Tibial nerve (tissue), 4 donors: ENCODE data around the gene NTRK2. TPM values are rescaled to one million over a fixed set of nuclear protein-coding genes. Genes with fewer than 3 reads are reported as not detected.
"Not testable (repeated sequence)": the region's sequence is repeated elsewhere in the genome, so short reads cannot be mapped to it uniquely, and the experiment has no call there.

Source experiments
- DNase-seq, 2 donors: peaks; one replicate each; pipeline ENCODE4 v3.0.0-alpha.2; 2019; ENCODE audit warnings: low spot score in 2 of 2
- H3K27ac ChIP-seq, 4 donors: fragments of 200-600 bp; sonication (generic) in 3 of 4; one replicate each; pipeline ENCODE4 v1.5.1; 2017 to 2019; ENCODE audit warnings: mild to moderate bottlenecking in 1 of 4
- H3K27me3 ChIP-seq, 2 donors: fragments of 200-600 bp; sonication (generic) in 1 of 2; one replicate each; pipeline versions ENCODE4 v1.5.1 to v1.6.0; 2017 to 2019
- H3K36me3 ChIP-seq, 3 donors: fragments of 200-600 bp; sonication (generic); one replicate each; pipeline ENCODE4 v1.5.1; 2018 to 2019
- H3K4me1 ChIP-seq, 4 donors: fragments of 200-600 bp; sonication (generic) in 3 of 4; one replicate each; pipeline ENCODE4 v1.5.1; 2017 to 2019
- H3K4me3 ChIP-seq, 4 donors: fragments of 200-600 bp; sonication (generic) in 3 of 4; one replicate each; pipeline ENCODE4 v1.5.1; 2017 to 2019; ENCODE audit warnings: mild to moderate bottlenecking in 1 of 4, moderate library complexity in 1 of 4
- H3K9me3 ChIP-seq, 4 donors: fragments of 200-600 bp; sonication (generic) in 3 of 4; one replicate each; pipeline ENCODE4 v1.5.1; 2017 to 2019
- CTCF ChIP-seq, 5 experiments: fragments of 200-600 bp in 3 of 5; fragments of 450-650 bp in 2 of 5; sonication (generic) in 3 of 5; IDR thresholded peaks; one replicate each; pipeline ENCODE4 v1.5.1; 2016 to 2019; ENCODE audit warnings: antibody characterized with exemption in 5 of 5, mild to moderate bottlenecking in 3 of 5, moderate library complexity in 2 of 5
- EP300 ChIP-seq, 2 donors: sonication (generic); formaldehyde crosslinking; IDR thresholded peaks; one replicate each; pipeline ENCODE4 v1.6.1; 2017; ENCODE audit warnings: antibody characterized with exemption in 2 of 2, mild to moderate bottlenecking in 1 of 2
- POLR2A ChIP-seq, 2 donors: fragments of 450-650 bp; IDR thresholded peaks; one replicate each; pipeline ENCODE4 v1.6.1; 2017; ENCODE audit warnings: antibody characterized with exemption in 2 of 2, mild to moderate bottlenecking in 2 of 2, moderate library complexity in 2 of 2
- WGBS, 2 donors: methylation state at CpG; one replicate each; pipeline ENCODE4 v1.1.5; 2018; 5-methylcytosine and 5-hydroxymethylcytosine counted together
- total RNA-seq, 4 donors: library from RNA; depleted of rRNA; stranded (reverse); fragments of >200 nt; gene quantifications; one replicate each; pipeline ENCODE4 v1.1.0, GENCODE V29; 2016

The NTRK2 gene
- total RNA-seq, 4 donors from 2014 or later = 46.7 to 83.4 (median 69.5) TPM

- H3K36me3 ChIP-seq = no peaks in the 10 kb centered on the region
- H3K27me3 ChIP-seq = no peaks in the 10 kb centered on the region
- no peak for DNase-seq
- no peaks in the 10 kb centered on the region for H3K9me3 ChIP-seq
- 77% methylated on average over 13 of the region's 13 CpGs for WGBS, 2 donors
- H3K4me1 ChIP-seq = no peaks in the 10 kb centered on the region
- no peak overlapping the region for H3K27ac ChIP-seq
- H3K4me3 ChIP-seq = no peak overlapping the region
- TF ChIP-seq CTCF (IDR thresholded peaks at IDR 0.05) (no peak), POLR2A (IDR thresholded peaks at IDR 0.05) (no peak), EP300 (IDR thresholded peaks at IDR 0.05) (no peak)
Observed at GRCh38 chr9:84893419-84894128, 224.0 kb downstream of the NTRK2 start.

- Histone ChIP-seq H3K4me3 (no peak overlapping the region), H3K27ac (no peak overlapping the region), H3K36me3 (no peaks in the 10 kb centered on the region), H3K27me3 (no peaks in the 10 kb centered on the region), H3K9me3 (no peaks in the 10 kb centered on the region), H3K4me1 (no peaks in the 10 kb centered on the region)
- no peak for TF ChIP-seq CTCF (IDR thresholded peaks at IDR 0.05)
- TF ChIP-seq POLR2A (IDR thresholded peaks at IDR 0.05) = no peak
- WGBS, 2 donors = 77 to 85% methylated on average over 2 of the region's 2 CpGs
- DNase-seq = no peak
Observed at GRCh38 chr9:84894859-84895258, 225.3 kb downstream of the NTRK2 start.

- H3K4me3 ChIP-seq = no peak overlapping the region
- WGBS, 2 donors = 82 to 87% methylated on average over 7 of the region's 7 CpGs
Observed at GRCh38 chr9:84897362-84898094, 228.0 kb downstream of the NTRK2 start.

GRCh38 chr9:84898188-84898587, 228.7 kb downstream of the NTRK2 start:
- Histone ChIP-seq H3K4me1 (no peaks in the 10 kb centered on the region), H3K27ac (no peak overlapping the region), H3K4me3 (no peak overlapping the region), H3K9me3 (no peaks in the 10 kb centered on the region), H3K27me3 (no peaks in the 10 kb centered on the region), H3K36me3 (no peaks in the 10 kb centered on the region)
- TF ChIP-seq POLR2A (IDR thresholded peaks at IDR 0.05) (no peak), EP300 (IDR thresholded peaks at IDR 0.05) (no peak), CTCF (IDR thresholded peaks at IDR 0.05) (no peak)
- WGBS, 2 donors = 44 to 63% methylated on average over 2 of the region's 2 CpGs
- DNase-seq = no peak

More at GRCh38 chr9:84897362-84898094, 228.0 kb downstream of the NTRK2 start:
- no peak for DNase-seq
- no peaks in the 10 kb centered on the region for H3K36me3 ChIP-seq
- H3K9me3 ChIP-seq = no peaks in the 10 kb centered on the region
- no peaks in the 10 kb centered on the region for H3K27me3 ChIP-seq
- TF ChIP-seq POLR2A (IDR thresholded peaks at IDR 0.05) (no peak), EP300 (IDR thresholded peaks at IDR 0.05) (no peak), CTCF (IDR thresholded peaks at IDR 0.05) (no peak)
- no peaks in the 10 kb centered on the region for H3K4me1 ChIP-seq
- H3K27ac ChIP-seq = no peak overlapping the region

- DNase-seq, H3K27me3 ChIP-seq, H3K9me3 ChIP-seq, H3K36me3 ChIP-seq, H3K27ac ChIP-seq, H3K4me1 ChIP-seq, H3K4me3 ChIP-seq: not testable (repeated sequence)
- WGBS, 2 donors = 68 to 77% methylated on average over 6 of the region's 6 CpGs
Observed at GRCh38 chr9:84898618-84899017, 229.1 kb downstream of the NTRK2 start.
